Measurements from ENCODE around the gene SEMA3A.

Gene SEMA3A

GRCh38 chr7:84181628-84182027 is 13.0 kb downstream of the SEMA3A start:
- DNase-seq (ENCODE audit: low read depth): no peak
- TF ChIP-seq CTCF (IDR thresholded peaks at IDR 0.05; ENCODE audit: control insufficient read depth, extremely low read depth, insufficient read depth): no peak

GRCh38 chr7:84177758-84178412 is 16.7 kb downstream of the SEMA3A start:
- no peak for TF ChIP-seq CTCF (IDR thresholded peaks at IDR 0.05; ENCODE audit: control insufficient read depth, extremely low read depth, insufficient read depth)
- no peak for DNase-seq (ENCODE audit: low read depth)
- no peak overlapping the region for H3K4me3 ChIP-seq (ENCODE audit: low read depth, low read length)

More at GRCh38 chr7:84181628-84182027, 13.0 kb downstream of the SEMA3A start:
- no peak overlapping the region for H3K4me3 ChIP-seq (ENCODE audit: low read depth, low read length)

GRCh38 chr7:84176716-84177115 is 17.9 kb downstream of the SEMA3A start:
- no peak for DNase-seq (ENCODE audit: low read depth)
- H3K4me3 ChIP-seq (ENCODE audit: low read depth, low read length): no peak overlapping the region
- TF ChIP-seq CTCF (IDR thresholded peaks at IDR 0.05; ENCODE audit: control insufficient read depth, extremely low read depth, insufficient read depth): no peak

- TF ChIP-seq CTCF (IDR thresholded peaks at IDR 0.05; ENCODE audit: control insufficient read depth, extremely low read depth, insufficient read depth): no peak
- no peak overlapping the region for H3K4me3 ChIP-seq (ENCODE audit: low read depth, low read length)
- no peak for DNase-seq (ENCODE audit: low read depth)
Measured at GRCh38 chr7:84175461-84175860, 19.1 kb downstream of the SEMA3A start.

- H3K4me3 ChIP-seq (ENCODE audit: low read depth, low read length): no peak overlapping the region
- no peak for TF ChIP-seq CTCF (IDR thresholded peaks at IDR 0.05; ENCODE audit: control insufficient read depth, extremely low read depth, insufficient read depth)
- no peak for DNase-seq (ENCODE audit: low read depth)
Measured at GRCh38 chr7:84170646-84171045, 23.9 kb downstream of the SEMA3A start.

DNA sequence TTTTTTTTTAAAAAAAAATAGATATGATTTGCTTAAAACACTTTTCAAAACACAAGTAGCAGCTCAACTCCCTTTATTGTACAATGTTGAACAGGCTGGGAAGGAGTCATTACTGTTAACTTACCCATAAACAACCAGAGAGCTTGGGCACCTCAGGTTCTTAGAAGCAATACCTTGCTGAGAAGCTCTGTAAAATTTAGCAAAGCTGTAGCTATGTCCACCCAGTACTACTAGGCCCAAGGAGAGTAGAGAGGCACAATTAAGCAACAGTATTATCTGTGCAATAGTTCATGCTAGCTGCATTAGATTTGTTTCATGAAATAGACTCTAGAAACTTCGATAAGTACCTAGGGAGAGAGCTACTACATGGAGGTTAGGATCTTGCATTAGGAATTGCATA is 32.0 kb downstream of the SEMA3A start:
- no peak for DNase-seq (ENCODE audit: low read depth)
- TF ChIP-seq CTCF (IDR thresholded peaks at IDR 0.05; ENCODE audit: control insufficient read depth, extremely low read depth, insufficient read depth): no peak
- H3K4me3 ChIP-seq (ENCODE audit: low read depth, low read length): no peak overlapping the region

- no peak overlapping the region for H3K4me3 ChIP-seq (ENCODE audit: low read depth, low read length)
- TF ChIP-seq CTCF (IDR thresholded peaks at IDR 0.05; ENCODE audit: control insufficient read depth, extremely low read depth, insufficient read depth): no peak
- no peak for DNase-seq (ENCODE audit: low read depth)
Measured at GRCh38 chr7:84162125-84162524, 32.5 kb downstream of the SEMA3A start.
